ENCODE measurements around the gene TRPC4.

The TRPC4 gene

DNA sequence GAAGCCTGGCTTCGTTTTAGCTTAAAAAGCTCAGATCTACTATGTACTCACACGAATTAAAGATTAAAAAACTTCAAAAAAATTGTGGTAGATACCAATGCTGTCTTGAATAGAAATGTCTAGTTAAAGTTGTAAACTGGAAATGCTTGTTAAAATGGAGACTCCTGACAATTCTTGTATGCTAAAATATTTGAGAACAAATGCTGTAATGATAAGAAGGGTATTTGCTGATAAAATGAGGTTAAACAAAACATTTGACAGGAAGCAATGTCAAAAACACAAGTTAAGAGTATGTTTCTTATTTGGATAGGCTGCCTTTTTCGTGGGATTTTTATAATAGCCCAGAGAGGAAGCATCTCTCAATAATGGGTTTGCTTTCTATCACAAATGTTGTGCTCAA is 223.0 kb downstream of the TRPC4 start:
- Mint-ChIP-seq H3K4me3 (no peak overlapping the region), H3K9me3 (no peaks in the 10 kb centered on the region), H3K27me3 (no peaks in the 10 kb centered on the region), H3K36me3 (no peaks in the 10 kb centered on the region), H3K27ac (no peak overlapping the region), H3K4me1 (no peaks in the 10 kb centered on the region)
- DNase-seq (no peak), ATAC-seq (replicated peaks) (no peak)

DNA sequence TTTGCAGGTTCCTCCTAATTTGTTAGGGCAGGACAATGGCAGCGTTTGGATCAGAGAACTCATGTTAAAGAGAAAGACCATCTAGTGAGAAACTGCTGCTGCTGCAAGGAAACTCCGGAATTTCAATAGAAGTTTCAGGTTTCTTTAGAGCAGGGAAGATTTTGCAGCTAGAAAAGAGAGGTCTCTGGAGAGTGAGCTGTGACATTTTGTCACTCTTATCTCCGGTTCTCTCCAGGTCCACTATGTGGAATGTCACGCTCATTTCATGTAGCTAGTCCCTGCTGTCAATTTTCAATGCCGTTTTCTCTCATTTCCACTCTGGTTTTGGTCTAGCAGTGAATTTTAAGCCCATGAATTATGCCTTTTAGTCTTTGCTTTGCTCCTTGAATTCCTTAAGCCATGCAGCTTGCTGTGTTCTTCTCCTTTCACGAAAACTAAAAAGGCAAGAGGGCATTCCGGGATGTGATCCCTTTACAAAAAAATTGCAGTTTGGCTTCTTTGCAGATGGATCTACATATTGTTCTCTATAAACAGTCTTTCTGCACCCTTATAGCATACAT is 224.3 kb downstream of the TRPC4 start:
- Mint-ChIP-seq H3K27ac (no peak overlapping the region), H3K4me3 (no peak overlapping the region)
- no peak for DNase-seq

DNA sequence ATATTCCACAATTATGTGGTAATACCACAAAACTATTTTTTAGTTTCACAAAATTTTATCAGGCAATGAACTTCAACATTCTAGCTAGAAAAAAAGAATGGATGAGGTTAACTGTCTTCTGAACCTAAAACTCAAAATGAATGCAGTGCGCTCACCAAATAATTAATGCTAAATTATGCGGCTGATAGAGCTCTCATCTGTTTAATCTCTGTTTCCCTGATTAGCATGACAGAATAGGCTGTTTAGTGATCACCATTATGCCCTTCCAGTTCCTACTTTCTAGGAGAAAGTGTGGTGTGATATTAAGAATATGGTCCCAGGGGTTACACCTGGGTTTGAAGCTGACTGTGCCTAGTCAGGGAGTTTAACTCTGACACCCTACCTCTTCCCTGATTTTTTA is 228.2 kb downstream of the TRPC4 start:
- no peaks in the 10 kb centered on the region for H3K27me3 Mint-ChIP-seq
- H3K4me1 Mint-ChIP-seq: no peaks in the 10 kb centered on the region
- no peaks in the 10 kb centered on the region for H3K9me3 Mint-ChIP-seq
- DNase-seq (no peak), ATAC-seq (replicated peaks) (no peak)
- no peak overlapping the region for H3K4me3 Mint-ChIP-seq
- H3K27ac Mint-ChIP-seq: no peak overlapping the region
- H3K36me3 Mint-ChIP-seq: no peaks in the 10 kb centered on the region

More for the DNA sequence above, 224.3 kb downstream of the TRPC4 start:
- no peak for ATAC-seq (replicated peaks)
- Mint-ChIP-seq H3K4me1 (no peaks in the 10 kb centered on the region), H3K36me3 (no peaks in the 10 kb centered on the region), H3K9me3 (no peaks in the 10 kb centered on the region), H3K27me3 (no peaks in the 10 kb centered on the region)

DNA sequence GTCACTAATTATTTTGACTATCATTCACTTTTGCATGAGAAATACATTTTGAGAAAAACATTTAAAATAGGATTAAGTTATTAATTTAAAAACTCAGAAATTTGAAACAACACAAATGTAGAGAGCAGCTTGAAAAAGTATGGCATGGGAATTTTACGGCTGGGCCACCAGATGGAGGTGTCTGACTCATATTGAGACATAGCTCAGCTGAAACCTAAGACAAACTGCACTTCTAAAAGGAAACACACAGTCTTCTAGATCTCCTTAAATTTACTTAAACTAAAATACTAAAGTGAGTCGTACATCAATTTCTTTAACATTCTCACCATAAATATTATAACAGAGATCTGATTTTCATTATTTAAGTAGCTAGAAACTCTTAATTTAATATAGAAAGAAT is 229.1 kb downstream of the TRPC4 start:
- Mint-ChIP-seq H3K4me3 (no peak overlapping the region), H3K27me3 (no peaks in the 10 kb centered on the region), H3K9me3 (no peaks in the 10 kb centered on the region), H3K4me1 (no peaks in the 10 kb centered on the region), H3K36me3 (no peaks in the 10 kb centered on the region), H3K27ac (no peak overlapping the region)
- ATAC-seq (replicated peaks): no peak
- no peak for DNase-seq

DNA sequence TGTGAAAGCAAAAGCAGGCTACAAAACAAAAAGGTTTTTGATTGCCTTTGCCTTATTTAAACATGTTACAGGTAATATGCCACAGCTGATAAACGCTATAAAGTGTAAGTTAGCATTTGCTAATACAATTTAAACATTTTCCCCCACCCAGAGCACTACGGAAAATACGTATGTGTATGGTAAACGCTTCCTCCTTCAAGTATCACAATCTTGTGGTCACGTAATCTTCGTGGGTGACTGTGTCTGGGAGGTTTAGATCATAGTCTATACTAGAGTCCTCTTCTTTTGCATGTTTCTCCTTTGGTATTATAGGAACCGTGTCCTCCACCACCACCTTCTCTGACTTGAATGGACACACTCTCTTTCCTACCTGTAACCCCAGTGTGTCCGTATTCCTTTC is 232.9 kb downstream of the TRPC4 start:
- Mint-ChIP-seq H3K9me3 (no peaks in the 10 kb centered on the region), H3K27ac (no peak overlapping the region), H3K27me3 (no peaks in the 10 kb centered on the region), H3K4me3 (no peak overlapping the region), H3K4me1 (no peaks in the 10 kb centered on the region), H3K36me3 (no peaks in the 10 kb centered on the region)
- DNase-seq (no peak), ATAC-seq (replicated peaks) (no peak)

DNA sequence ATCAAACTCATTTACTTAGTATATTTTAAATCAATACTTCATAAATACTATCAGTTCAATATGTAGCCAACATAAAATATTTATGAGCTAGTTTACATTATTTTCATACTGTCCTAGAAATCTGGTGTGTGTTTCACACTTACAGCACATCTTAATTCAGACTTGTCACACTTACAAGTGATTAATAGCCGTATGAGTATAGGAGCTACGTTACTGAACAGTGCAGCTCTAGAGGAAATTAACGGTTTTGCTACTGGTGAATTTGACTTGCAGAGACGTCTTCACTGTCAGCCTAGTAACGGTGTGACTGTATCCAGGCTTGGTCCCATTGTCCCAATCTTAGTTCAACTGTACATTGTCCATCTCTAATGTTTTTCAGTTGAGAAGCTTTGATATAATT is 237.3 kb downstream of the TRPC4 start:
- ATAC-seq (replicated peaks) (no peak), DNase-seq (no peak)
- Mint-ChIP-seq H3K9me3 (no peaks in the 10 kb centered on the region), H3K27me3 (no peaks in the 10 kb centered on the region), H3K27ac (no peak overlapping the region), H3K4me1 (no peaks in the 10 kb centered on the region), H3K36me3 (no peaks in the 10 kb centered on the region), H3K4me3 (no peak overlapping the region)

DNA sequence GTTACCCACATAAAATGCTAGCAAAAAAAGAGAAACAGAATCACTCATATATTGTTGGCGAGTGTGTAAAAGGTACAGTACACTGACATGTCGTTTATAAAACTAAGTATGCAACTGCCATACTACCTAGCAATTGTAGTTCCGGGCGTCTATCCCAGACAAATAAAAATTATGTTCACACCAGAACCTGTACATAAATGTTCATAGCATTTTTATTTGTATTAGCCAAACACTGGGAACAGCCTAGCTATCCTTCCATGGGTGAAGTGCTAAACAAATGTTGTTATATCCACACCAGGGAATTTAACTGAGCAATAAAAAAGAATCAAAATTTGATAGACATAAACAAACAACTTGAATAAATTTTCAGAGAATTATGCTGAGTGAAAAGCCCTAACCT is 242.1 kb downstream of the TRPC4 start:
- no peaks in the 10 kb centered on the region for H3K36me3 Mint-ChIP-seq
- no peaks in the 10 kb centered on the region for H3K9me3 Mint-ChIP-seq
- ATAC-seq (replicated peaks): no peak
- H3K27me3 Mint-ChIP-seq: no peaks in the 10 kb centered on the region
- no peak overlapping the region for H3K27ac Mint-ChIP-seq
- no peak overlapping the region for H3K4me3 Mint-ChIP-seq
- H3K4me1 Mint-ChIP-seq: no peaks in the 10 kb centered on the region
- no peak for DNase-seq

DNA sequence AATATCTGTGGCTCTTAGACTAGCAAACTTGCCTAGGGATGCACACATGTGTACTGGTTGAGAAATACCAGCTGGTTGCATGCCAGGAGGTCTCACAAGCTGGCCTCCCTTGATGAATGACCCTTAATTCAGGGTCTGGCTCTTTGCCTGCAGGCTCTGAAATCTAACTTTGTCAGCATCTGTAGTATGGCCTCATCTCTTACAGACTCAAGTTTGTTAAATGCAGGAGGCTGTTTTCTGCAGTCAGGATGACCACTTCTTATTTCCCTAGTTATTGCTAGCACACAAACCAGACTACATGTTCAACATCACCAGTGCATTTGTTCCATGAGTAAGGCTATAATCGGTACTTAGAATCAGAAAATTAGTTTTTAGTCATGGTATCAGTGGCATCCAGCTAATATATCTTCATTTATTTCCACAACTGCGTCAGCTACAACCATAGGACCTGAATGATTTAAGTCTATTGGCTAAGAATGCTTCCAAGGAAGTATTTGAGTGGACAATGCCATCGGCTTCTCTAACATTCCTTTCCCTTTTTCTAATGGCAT is 247.7 kb downstream of the TRPC4 start:
- no peaks in the 10 kb centered on the region for H3K36me3 Mint-ChIP-seq
- H3K4me3 Mint-ChIP-seq: no peak overlapping the region
- ATAC-seq (replicated peaks): no peak
- no peaks in the 10 kb centered on the region for H3K4me1 Mint-ChIP-seq
- no peaks in the 10 kb centered on the region for H3K9me3 Mint-ChIP-seq
- H3K27me3 Mint-ChIP-seq: no peaks in the 10 kb centered on the region
- DNase-seq: no peak
- no peak overlapping the region for H3K27ac Mint-ChIP-seq

DNA sequence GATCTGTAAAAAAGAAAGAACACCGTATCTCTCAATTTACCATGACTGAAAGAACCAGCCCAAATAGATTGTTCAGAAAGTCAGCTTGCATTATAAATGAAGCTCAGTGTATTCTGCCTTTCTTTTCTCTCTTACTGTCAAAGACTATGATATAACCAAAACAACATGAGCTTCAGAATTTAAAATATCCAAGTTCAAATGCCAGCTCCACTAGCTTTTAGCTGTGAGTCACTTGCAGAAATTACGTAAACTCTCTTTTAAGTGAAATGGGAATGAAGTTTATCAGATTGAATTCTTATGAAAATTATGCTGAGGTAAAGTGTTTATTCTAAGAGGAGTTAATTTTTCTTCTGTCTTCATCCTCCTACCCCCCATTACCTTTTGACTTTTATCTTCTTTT is 251.0 kb downstream of the TRPC4 start:
- no peak for ATAC-seq (replicated peaks)
- Mint-ChIP-seq H3K27ac (no peak overlapping the region), H3K9me3 (no peaks in the 10 kb centered on the region), H3K27me3 (no peaks in the 10 kb centered on the region), H3K4me3 (no peak overlapping the region), H3K36me3 (no peaks in the 10 kb centered on the region), H3K4me1 (no peaks in the 10 kb centered on the region)
- DNase-seq: no peak

DNA sequence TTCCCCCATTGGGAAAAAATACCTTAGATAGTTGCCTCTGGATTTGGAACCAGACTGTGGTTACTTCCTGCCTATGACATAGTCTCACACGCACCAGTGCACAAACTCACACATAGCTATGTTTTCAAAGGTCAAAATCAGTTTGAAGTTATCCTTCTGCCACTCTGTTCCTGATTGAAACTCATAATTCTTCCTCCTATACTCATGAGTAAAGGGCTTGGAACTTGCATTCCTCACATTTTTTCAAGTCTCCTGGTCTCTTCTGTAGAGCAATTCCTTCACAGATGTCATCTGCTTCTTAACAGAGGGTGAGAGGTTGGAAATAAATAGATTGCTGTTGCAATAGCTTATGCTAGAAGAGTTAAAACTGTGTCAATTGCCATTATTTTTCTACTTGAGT is 252.4 kb downstream of the TRPC4 start:
- ATAC-seq (replicated peaks) (no peak), DNase-seq (no peak)
- Mint-ChIP-seq H3K27me3 (no peaks in the 10 kb centered on the region), H3K27ac (no peak overlapping the region), H3K36me3 (no peaks in the 10 kb centered on the region), H3K4me3 (no peak overlapping the region), H3K4me1 (no peaks in the 10 kb centered on the region), H3K9me3 (no peaks in the 10 kb centered on the region)

DNA sequence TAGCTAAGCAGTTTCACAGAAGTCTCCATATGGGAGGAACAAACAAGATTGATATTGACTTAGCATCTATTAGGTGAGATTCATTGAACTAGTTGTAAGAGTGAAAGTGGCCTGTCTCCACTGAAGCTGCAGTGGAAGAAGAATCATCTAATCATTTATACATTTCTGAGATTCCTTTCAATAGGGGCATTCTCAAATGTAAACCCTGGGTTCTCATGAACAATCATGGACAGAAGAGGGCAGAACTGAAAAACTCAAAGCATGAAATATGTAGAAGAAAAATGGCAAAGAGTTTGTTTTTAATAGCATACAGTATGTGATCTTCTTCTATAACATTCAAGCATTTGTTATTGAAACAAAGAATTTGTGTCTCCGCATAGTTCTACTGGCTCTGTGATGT is 253.4 kb downstream of the TRPC4 start:
- Mint-ChIP-seq H3K4me3 (no peak overlapping the region), H3K27me3 (no peaks in the 10 kb centered on the region), H3K36me3 (no peaks in the 10 kb centered on the region), H3K4me1 (no peaks in the 10 kb centered on the region), H3K27ac (no peak overlapping the region), H3K9me3 (no peaks in the 10 kb centered on the region)
- DNase-seq: no peak
- ATAC-seq (replicated peaks): no peak

DNA sequence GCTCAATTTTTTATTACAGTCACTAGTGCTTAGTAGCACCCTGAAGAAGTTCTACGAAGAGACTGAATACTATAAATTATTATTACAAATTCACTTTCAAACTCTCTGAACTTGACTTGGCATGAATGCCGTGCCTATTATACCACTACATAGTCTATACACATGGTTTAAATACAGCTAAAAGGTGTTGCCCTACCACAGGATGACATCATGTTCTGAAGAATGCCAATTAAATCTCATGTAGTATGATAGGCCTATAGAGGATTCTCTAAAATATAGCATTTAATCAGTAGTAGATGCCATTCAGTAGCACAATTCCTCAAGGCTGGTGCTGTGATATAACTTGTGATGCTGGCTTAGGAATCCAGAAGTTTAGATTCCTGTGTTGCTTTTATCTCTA is 254.3 kb downstream of the TRPC4 start:
- no peak for DNase-seq
- H3K27me3 Mint-ChIP-seq: no peaks in the 10 kb centered on the region
- H3K9me3 Mint-ChIP-seq: no peaks in the 10 kb centered on the region
- no peak overlapping the region for H3K4me3 Mint-ChIP-seq
- no peaks in the 10 kb centered on the region for H3K4me1 Mint-ChIP-seq
- no peak overlapping the region for H3K27ac Mint-ChIP-seq
- no peaks in the 10 kb centered on the region for H3K36me3 Mint-ChIP-seq
- ATAC-seq (replicated peaks): no peak

DNA sequence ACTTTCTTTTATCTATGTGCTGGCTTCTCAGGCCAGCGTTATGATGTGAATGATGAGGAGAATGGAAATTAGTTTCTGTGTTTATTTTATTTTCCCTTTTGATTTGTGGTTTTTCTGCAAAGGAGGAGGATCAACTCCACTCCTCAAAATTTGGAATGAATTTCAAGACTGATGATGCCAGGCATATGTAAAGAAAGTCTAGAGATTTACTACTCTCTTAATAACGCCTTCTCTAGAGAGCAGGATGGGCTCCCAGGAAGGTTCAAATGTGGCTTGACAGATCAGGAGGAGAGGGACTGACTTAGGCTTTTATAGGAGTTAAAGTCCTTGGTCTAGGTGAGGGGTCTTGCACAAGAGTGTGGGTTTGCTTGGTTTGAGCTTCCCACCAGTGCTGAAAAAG is 255.9 kb downstream of the TRPC4 start:
- Mint-ChIP-seq H3K9me3 (no peaks in the 10 kb centered on the region), H3K27me3 (no peaks in the 10 kb centered on the region), H3K36me3 (no peaks in the 10 kb centered on the region), H3K4me1 (no peaks in the 10 kb centered on the region), H3K27ac (no peak overlapping the region), H3K4me3 (no peak overlapping the region)
- no peak for DNase-seq
- no peak for ATAC-seq (replicated peaks)

DNA sequence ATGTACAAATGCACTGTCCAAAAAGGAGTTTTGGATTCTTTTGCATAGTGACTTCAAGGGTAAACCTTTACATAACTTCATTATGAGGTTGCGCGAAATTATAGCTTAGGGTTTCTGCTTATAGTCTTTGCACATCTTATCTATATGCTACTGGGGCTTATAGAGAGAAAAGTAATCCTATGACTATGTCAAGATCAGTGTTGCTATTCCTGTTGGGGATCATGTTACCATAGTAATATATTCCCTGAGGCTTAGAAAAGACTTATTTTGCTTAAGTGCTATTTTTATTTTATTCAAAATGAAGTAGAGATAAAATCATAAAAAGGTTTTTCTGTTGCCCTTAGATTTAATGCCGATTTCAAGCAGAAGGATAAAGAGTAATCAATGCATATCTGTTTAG is 256.3 kb downstream of the TRPC4 start:
- Mint-ChIP-seq H3K27ac (no peak overlapping the region), H3K4me3 (no peak overlapping the region), H3K4me1 (no peaks in the 10 kb centered on the region), H3K9me3 (no peaks in the 10 kb centered on the region), H3K36me3 (no peaks in the 10 kb centered on the region), H3K27me3 (no peaks in the 10 kb centered on the region)
- DNase-seq (no peak), ATAC-seq (replicated peaks) (no peak)

DNA sequence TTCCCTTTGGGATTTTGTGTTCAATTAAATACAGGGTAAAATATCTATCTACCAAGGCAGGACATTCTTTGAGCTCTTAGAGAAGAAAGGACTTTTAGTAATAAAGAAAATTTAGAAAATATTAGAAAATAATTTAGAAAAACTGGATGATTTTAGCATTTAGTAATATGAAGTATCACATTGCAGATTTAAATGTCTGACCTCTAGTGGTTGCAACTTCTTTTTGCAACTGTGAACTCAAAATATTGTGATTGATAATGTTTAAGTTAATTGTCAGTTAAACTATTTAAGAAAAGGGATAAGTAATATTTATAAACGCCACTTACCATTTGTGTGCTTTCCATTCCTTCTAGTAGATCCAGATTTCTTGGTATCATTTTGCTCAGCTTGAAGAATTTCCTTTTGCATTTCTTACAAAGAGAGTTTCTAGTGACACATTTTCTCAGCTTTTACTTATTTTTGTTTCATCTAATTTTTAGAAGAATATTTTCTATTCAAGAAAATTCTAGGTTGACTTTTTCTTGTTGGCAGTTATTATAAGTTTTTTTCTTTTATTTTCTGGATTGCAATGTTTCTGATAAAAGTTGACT is 260.7 kb downstream of the TRPC4 start:
- Mint-ChIP-seq H3K4me3 (no peak overlapping the region), H3K27ac (no peak overlapping the region), H3K27me3 (no peaks in the 10 kb centered on the region), H3K4me1 (no peaks in the 10 kb centered on the region), H3K9me3 (peaks cover 5 to 11% of the 10 kb centered on the region in 2 donors), H3K36me3 (no peaks in the 10 kb centered on the region)
- DNase-seq (no peak), ATAC-seq (replicated peaks) (no peak)

Data from stimulated activated naive B cell treated with anti-CD40 and anti-IgM and Interleukin-4, amounts not matched to agents 10 μg/mL and 1 μg/mL and 100 μg/mL, for 72 hours (primary cell).